ENCODE data around the gene PRKAG2. TPM values are rescaled to one million over a fixed set of nuclear protein-coding genes. Genes with fewer than 3 reads are reported as not detected.

The PRKAG2 gene
- total and polyA plus RNA-seq, 9 donors = 9.3 to 37.7 (median 22.6) TPM

DNA sequence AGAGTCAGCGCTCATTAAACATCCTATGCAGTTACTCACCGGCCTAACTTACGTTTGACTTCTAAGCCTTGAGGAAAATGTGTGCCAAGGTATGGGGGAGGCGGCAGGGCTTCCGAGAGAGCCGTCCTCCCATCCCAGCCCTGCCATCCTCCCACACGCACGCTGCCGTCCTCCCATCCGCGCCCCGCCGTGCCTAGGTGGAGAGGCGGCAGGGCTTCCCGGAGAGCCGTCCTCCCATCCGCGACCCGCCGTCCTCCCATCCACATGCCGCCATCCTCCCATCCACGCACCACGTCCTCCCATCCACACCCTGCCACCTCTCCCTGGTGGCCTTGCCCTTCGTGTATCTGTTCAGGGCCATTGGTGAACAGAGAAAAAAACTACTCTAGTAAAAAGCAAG lies 162.7 kb downstream of the PRKAG2 start:
- no peaks in the 10 kb centered on the region for H3K4me1 ChIP-seq (ENCODE audit: insufficient read depth)
- H3K36me3 ChIP-seq = no peaks in the 10 kb centered on the region
- WGBS, 3 donors = 63 to 75% (median 71%) methylated on average over 24 of the region's 24 CpGs
- H3K9me3 ChIP-seq = no peaks in the 10 kb centered on the region
- intact Hi-C loops (cut with DNase I) = no loop called here
- H3K27ac ChIP-seq = no peak overlapping the region
- no peak for DNase-seq
- no peaks in the 10 kb centered on the region for H3K27me3 ChIP-seq
- H3K4me3 ChIP-seq = no peak overlapping the region
- no peak for TF ChIP-seq EP300 (IDR thresholded peaks at IDR 0.05)
- TF ChIP-seq, protein P1, sequence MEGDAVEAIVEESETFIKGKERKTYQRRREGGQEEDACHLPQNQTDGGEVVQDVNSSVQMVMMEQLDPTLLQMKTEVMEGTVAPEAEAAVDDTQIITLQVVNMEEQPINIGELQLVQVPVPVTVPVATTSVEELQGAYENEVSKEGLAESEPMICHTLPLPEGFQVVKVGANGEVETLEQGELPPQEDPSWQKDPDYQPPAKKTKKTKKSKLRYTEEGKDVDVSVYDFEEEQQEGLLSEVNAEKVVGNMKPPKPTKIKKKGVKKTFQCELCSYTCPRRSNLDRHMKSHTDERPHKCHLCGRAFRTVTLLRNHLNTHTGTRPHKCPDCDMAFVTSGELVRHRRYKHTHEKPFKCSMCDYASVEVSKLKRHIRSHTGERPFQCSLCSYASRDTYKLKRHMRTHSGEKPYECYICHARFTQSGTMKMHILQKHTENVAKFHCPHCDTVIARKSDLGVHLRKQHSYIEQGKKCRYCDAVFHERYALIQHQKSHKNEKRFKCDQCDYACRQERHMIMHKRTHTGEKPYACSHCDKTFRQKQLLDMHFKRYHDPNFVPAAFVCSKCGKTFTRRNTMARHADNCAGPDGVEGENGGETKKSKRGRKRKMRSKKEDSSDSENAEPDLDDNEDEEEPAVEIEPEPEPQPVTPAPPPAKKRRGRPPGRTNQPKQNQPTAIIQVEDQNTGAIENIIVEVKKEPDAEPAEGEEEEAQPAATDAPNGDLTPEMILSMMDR (IDR thresholded peaks at IDR 0.05) = no peak
- TF ChIP-seq POLR2A (IDR thresholded peaks at IDR 0.05) = no peak

DNA sequence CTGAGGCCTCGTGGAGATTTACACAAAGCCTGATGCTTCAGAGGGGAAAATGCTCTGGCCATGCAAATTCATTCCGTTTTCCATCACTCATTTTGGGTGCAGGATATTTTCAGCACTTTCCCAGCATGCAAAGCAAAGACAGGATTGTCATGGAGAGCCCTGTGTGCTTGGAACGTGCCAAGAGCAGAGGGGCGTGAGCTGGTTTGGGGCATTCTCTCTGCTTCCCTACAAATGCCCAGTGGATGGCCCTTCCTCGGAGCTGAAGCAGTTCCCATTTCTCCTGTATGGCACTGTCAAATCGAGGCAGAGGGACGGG lies 164.1 kb downstream of the PRKAG2 start:
- Histone ChIP-seq H3K27ac (no peak overlapping the region), H3K4me1 (ENCODE audit: insufficient read depth) (no peaks in the 10 kb centered on the region), H3K27me3 (no peaks in the 10 kb centered on the region), H3K36me3 (no peaks in the 10 kb centered on the region), H3K9me3 (no peaks in the 10 kb centered on the region), H3K4me3 (no peak overlapping the region)
- DNase-seq = no peak
- intact Hi-C loops (cut with DNase I) = no loop called here
- TF ChIP-seq, protein P1 (IDR thresholded peaks at IDR 0.05) = no peak
- TF ChIP-seq POLR2A (IDR thresholded peaks at IDR 0.05) (no peak), EP300 (IDR thresholded peaks at IDR 0.05) (no peak)
- WGBS, 3 donors = 77 to 92% (median 90%) methylated on average over 7 of the region's 7 CpGs

DNA sequence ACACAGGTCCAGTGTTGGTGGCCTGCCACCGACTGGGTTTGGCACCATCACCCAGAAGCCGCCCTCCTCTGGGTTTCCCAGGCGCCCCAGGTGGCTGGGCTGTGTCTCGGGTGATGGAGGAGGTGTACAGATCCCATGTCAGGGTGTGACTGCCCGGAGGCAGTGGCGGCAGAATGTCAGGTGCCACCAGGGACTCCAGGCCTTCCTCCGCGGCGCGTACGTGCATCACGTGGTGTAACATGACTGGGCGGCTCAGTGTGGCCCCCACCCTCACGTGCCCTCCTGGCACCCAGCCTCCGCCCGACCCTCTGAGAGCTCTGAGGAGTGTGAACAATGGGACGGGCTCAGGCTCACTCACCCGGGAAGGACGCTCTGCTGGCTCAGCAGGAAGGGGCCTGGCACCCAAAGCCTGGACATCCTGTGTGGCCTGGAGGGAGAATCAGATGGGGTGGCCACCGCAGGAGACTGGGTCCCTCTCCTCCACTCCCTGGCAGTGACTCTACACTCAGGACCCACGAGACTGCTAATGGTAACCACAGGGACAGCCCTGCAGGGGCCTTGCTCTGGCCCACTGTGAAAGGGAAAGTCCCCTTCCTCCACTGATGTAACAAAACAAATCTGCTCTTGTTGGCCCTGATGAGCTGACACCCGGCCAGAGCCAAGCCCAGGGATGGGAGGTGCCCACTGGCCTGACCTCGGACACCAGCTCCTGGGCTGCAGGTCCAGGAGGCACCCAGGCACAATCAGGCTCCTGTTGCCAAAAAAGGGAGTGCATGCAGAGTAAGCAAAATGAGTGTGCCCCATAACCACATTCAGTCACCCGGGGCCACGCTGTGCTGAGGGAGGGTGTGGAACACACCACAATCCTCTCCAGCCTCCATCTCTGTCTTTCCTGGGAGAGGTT lies 164.8 kb downstream of the PRKAG2 start:
- H3K27me3 ChIP-seq = no peaks in the 10 kb centered on the region
- no peaks in the 10 kb centered on the region for H3K4me1 ChIP-seq (ENCODE audit: insufficient read depth)
- intact Hi-C loops (cut with DNase I) = no loop called here
- H3K4me3 ChIP-seq = no peak overlapping the region
- WGBS, 3 donors = 85 to 88% (median 87%) methylated on average over 25 of the region's 25 CpGs
- no peaks in the 10 kb centered on the region for H3K36me3 ChIP-seq
- peak in 1 of 5 donors; percentile 27 for DNase-seq
- H3K27ac ChIP-seq = no peak overlapping the region
- H3K9me3 ChIP-seq = no peaks in the 10 kb centered on the region
- TF ChIP-seq EP300 (IDR thresholded peaks at IDR 0.05) = no peak
- TF ChIP-seq, protein P1 (IDR thresholded peaks at IDR 0.05) = no peak
- TF ChIP-seq POLR2A (IDR thresholded peaks at IDR 0.05) = no peak

- no peak overlapping the region for H3K27ac ChIP-seq
- DNase-seq = no peak
- H3K4me3 ChIP-seq = no peak overlapping the region
- no peak for TF ChIP-seq POLR2A (IDR thresholded peaks at IDR 0.05)
- TF ChIP-seq, protein P1 (IDR thresholded peaks at IDR 0.05) = no peak
- no peak for TF ChIP-seq EP300 (IDR thresholded peaks at IDR 0.05)
- H3K36me3 ChIP-seq = no peaks in the 10 kb centered on the region
- H3K4me1 ChIP-seq (ENCODE audit: insufficient read depth) = peaks cover 4% of the 10 kb centered on the region
- intact Hi-C loops (cut with DNase I) = no loop called here
- H3K27me3 ChIP-seq = no peaks in the 10 kb centered on the region
- 95 to 96% (median 96%) methylated on average over 3 of the region's 3 CpGs for WGBS, 3 donors
- no peaks in the 10 kb centered on the region for H3K9me3 ChIP-seq
Measured at GRCh38 chr7:151711435-151711872, 165.5 kb downstream of the PRKAG2 start.
